Endothelial cell of umbilical vein (primary cell): ENCODE measurements around the gene TOMM5. TPM values are rescaled to one million over a fixed set of nuclear protein-coding genes. Genes with fewer than 3 reads are reported as not detected.

ENCODE experiments used
- BruUV-seq: library from RNA; stranded (reverse); fragments of 400-500 nt; replicated peaks from 2 replicates; lab custom pipeline; 2021; lab: Mats Ljungman, UMichigan
- CTCF ChIA-PET: fragments of 300-600, 350-600 bp; sonication (Branson Sonifier 250); formaldehyde crosslinking; loops from one replicate; lab custom pipeline; 2021; ENCODE audit warnings: antibody characterized with exemption, inconsistent platforms; lab: Charles Lee
- POLR2A ChIA-PET: fragments of 300-600, 350-600 bp; sonication (Branson Sonifier 250); formaldehyde crosslinking; loops from one replicate; lab custom pipeline; 2021; ENCODE audit warnings: antibody characterized with exemption, inconsistent platforms; lab: Charles Lee
- DNase-seq: peaks from one replicate; pipeline ENCODE4 v3.0.0-alpha.2; 2011; ENCODE audit warnings: low read depth, low spot score
- FAIRE-seq: peaks from 2 replicates; lab custom pipeline; 2011; peaks lifted over from hg19 to GRCh38; lab: Jason Lieb, UNC
- H2AFZ ChIP-seq: 2 replicates; pipeline ENCODE4 v1.6.0; 2012; ENCODE audit warnings: low read depth, low read length, control low read depth, inconsistent platforms
- H3K27ac ChIP-seq: 2 replicates; pipeline ENCODE4 v1.5.1; 2011; ENCODE audit warnings: low read depth, mild to moderate bottlenecking, control low read depth, low read length, moderate library complexity; ENCODE audit not compliant: insufficient read depth
- H3K27me3 ChIP-seq, 2 experiments: 2 replicates each; pipeline versions ENCODE4 v1.6.0 to v1.6.1; 2011; ENCODE audit warnings: low read length in 2 of 2, mixed read lengths in 1 of 2; ENCODE audit not compliant: control insufficient read depth in 2 of 2, insufficient read depth in 2 of 2
- H3K36me3 ChIP-seq, 2 experiments: 2 replicates in 1 of 2; 3 replicates in 1 of 2; pipeline ENCODE4 v1.5.1; 2011; ENCODE audit warnings: low read length in 2 of 2, mild to moderate bottlenecking in 1 of 2, moderate library complexity in 1 of 2; ENCODE audit not compliant: control insufficient read depth in 2 of 2, insufficient read depth in 2 of 2; ENCODE audit errors: extremely low read depth in 1 of 2
- H3K4me1 ChIP-seq: 3 replicates; pipeline ENCODE4 v1.5.1; 2011; ENCODE audit warnings: mild to moderate bottlenecking, low read length; ENCODE audit not compliant: control insufficient read depth, insufficient read depth; ENCODE audit errors: extremely low read depth
- H3K4me2 ChIP-seq: 2 replicates; pipeline ENCODE4 v1.6.1; 2011; ENCODE audit warnings: low read length, control low read depth, mixed read lengths; ENCODE audit not compliant: insufficient read depth
- H3K4me3 ChIP-seq, 3 experiments: fragments of 200-600 bp in 1 of 3; sonication (generic), shearing (Covaris generic) in 1 of 3; replicated peaks in 1 of 3; 2 replicates each; pipeline ENCODE4 v1.5.1; 2011 to 2016; ENCODE audit warnings: control low read depth in 3 of 3, low read length in 3 of 3, mild to moderate bottlenecking in 2 of 3, inconsistent platforms in 1 of 3, low read depth in 1 of 3, moderate library complexity in 1 of 3; ENCODE audit not compliant: insufficient read depth in 1 of 3
- H3K79me2 ChIP-seq: 2 replicates; pipeline ENCODE4 v1.6.0; 2012; ENCODE audit warnings: low read length, inconsistent platforms; ENCODE audit not compliant: control insufficient read depth, insufficient read depth
- H3K9ac ChIP-seq: replicated peaks from 2 replicates; pipeline ENCODE3; 2011; ENCODE audit warnings: low read length, control low read depth; ENCODE audit not compliant: insufficient read depth; ENCODE audit errors: extremely low read depth
- H3K9me1 ChIP-seq: replicated peaks from 3 replicates; pipeline ENCODE4 v1.6.0; 2011; ENCODE audit warnings: mild to moderate bottlenecking, low read length; ENCODE audit not compliant: control insufficient read depth, insufficient read depth; ENCODE audit errors: extremely low read depth
- H3K9me3 ChIP-seq: replicated peaks from 2 replicates; pipeline ENCODE4 v1.5.1; 2012; ENCODE audit warnings: low read length, inconsistent platforms; ENCODE audit not compliant: control insufficient read depth, insufficient read depth
- H4K20me1 ChIP-seq: replicated peaks from 2 replicates; pipeline ENCODE3; 2011; ENCODE audit warnings: mild to moderate bottlenecking, low read length; ENCODE audit not compliant: control insufficient read depth, insufficient read depth; ENCODE audit errors: extremely low read depth
- EZH2 ChIP-seq: IDR thresholded peaks from 2 replicates; pipeline ENCODE4 v1.6.1; 2012; ENCODE audit warnings: borderline replicate concordance, low read depth, mild to moderate bottlenecking, moderate library complexity, low read length, inconsistent platforms; ENCODE audit not compliant: severe bottlenecking
- FOS ChIP-seq: IDR thresholded peaks from 2 replicates; pipeline ENCODE4 v1.6.1; 2011; ENCODE audit warnings: mild to moderate bottlenecking, low read length, moderate library complexity, borderline replicate concordance; ENCODE audit not compliant: insufficient read depth
- GATA2 ChIP-seq: IDR thresholded peaks from 2 replicates; pipeline ENCODE4 v1.7.0; 2011; ENCODE audit warnings: low read depth, mild to moderate bottlenecking, moderate library complexity, mixed read lengths, low read length; ENCODE audit not compliant: insufficient read length, insufficient read depth
- JUN ChIP-seq: IDR thresholded peaks from 2 replicates; pipeline ENCODE4 v1.6.1; 2011; ENCODE audit warnings: borderline replicate concordance, low read depth; ENCODE audit not compliant: insufficient read length, insufficient read depth
- MYC ChIP-seq: IDR thresholded peaks from one replicate; pipeline ENCODE4 v1.6.1; 2011; ENCODE audit warnings: mild to moderate bottlenecking, low read depth, low read length
- POLR2A ChIP-seq: IDR thresholded peaks from 2 replicates; pipeline ENCODE4 v1.6.1; 2012; ENCODE audit warnings: low read depth, mild to moderate bottlenecking, control low read depth, low read length
- POLR2AphosphoS5 ChIP-seq: IDR thresholded peaks from 2 replicates; pipeline ENCODE4 v1.6.1; 2012; ENCODE audit warnings: low read depth, mild to moderate bottlenecking, control low read depth, low read length, moderate library complexity; ENCODE audit not compliant: insufficient read depth
- dilution Hi-C: fragments of 300-500 bp; cut with MboI; formaldehyde crosslinking; loops from one replicate; pipeline ENCODE4 v1.15.0; 2019; ENCODE audit warnings: low sequenced_read_pairs; ENCODE audit not compliant: extremely low pct_ligation_motif_present
- intact Hi-C: fragments of 100-400 bp; cut with micrococcal nuclease; formaldehyde crosslinking; loops from one replicate; pipeline ENCODE4 v1.10.0; 2022
- polyA plus RNA-seq, 4 experiments: library from polyadenylated mRNA; depleted of rRNA in 3 of 4; stranded (reverse) in 3 of 4; unstranded in 1 of 4; fragments of >200 nt; gene quantifications; 2 replicates each; pipeline versions ENCODE4 v1.2.1 to v1.2.3, GENCODE V29; 2011 to 2012; ENCODE audit warnings: missing spikeins in 1 of 4
- total RNA-seq: library from RNA; stranded (reverse); gene quantifications from 2 replicates; pipeline ENCODE4 v1.2.3, GENCODE V29; 2021
- TF ChIP-seq, protein P1 (sequence below), 2 donors: IDR thresholded peaks; 1 replicate in 1 of 2; 2 replicates in 1 of 2; pipeline ENCODE4 v1.5.1; 2011; ENCODE audit warnings: low read length in 2 of 2, mild to moderate bottlenecking in 2 of 2, moderate library complexity in 2 of 2, control low read depth in 1 of 2, inconsistent platforms in 1 of 2, low read depth in 1 of 2; ENCODE audit not compliant: insufficient read depth in 1 of 2; ENCODE audit errors: extremely low read depth in 1 of 2
- TF ChIP-seq, protein P2 (sequence below): IDR thresholded peaks from 2 replicates; pipeline ENCODE4 v1.6.1; 2011; ENCODE audit not compliant: insufficient read depth, insufficient read length

TOMM5 gene
- total and polyA plus RNA-seq, 2 donors (not counting 3 experiments of a cell fraction or from before 2014, with no cell fraction given) = 122 to 147 TPM

GRCh38 chr9:37542895-37543294 lies 49.5 kb downstream of the TOMM5 start:
- Histone ChIP-seq H3K9me3 (no peaks in the 10 kb centered on the region), H3K27me3 (no peaks in the 10 kb centered on the region), H3K27ac (no peak overlapping the region), H3K79me2 (no peaks in the 10 kb centered on the region), H3K9me1 (no peaks in the 10 kb centered on the region), H3K4me2 (no peak overlapping the region), H4K20me1 (no peaks in the 10 kb centered on the region), H3K9ac (no peak overlapping the region), H3K4me1 (no peaks in the 10 kb centered on the region), H3K4me3 (no peak overlapping the region), H2AFZ (no peak overlapping the region), H3K36me3 (peaks cover 2 to 16% of the 10 kb centered on the region in 2 experiments)
- TF ChIP-seq, protein P1, sequence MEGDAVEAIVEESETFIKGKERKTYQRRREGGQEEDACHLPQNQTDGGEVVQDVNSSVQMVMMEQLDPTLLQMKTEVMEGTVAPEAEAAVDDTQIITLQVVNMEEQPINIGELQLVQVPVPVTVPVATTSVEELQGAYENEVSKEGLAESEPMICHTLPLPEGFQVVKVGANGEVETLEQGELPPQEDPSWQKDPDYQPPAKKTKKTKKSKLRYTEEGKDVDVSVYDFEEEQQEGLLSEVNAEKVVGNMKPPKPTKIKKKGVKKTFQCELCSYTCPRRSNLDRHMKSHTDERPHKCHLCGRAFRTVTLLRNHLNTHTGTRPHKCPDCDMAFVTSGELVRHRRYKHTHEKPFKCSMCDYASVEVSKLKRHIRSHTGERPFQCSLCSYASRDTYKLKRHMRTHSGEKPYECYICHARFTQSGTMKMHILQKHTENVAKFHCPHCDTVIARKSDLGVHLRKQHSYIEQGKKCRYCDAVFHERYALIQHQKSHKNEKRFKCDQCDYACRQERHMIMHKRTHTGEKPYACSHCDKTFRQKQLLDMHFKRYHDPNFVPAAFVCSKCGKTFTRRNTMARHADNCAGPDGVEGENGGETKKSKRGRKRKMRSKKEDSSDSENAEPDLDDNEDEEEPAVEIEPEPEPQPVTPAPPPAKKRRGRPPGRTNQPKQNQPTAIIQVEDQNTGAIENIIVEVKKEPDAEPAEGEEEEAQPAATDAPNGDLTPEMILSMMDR (IDR thresholded peaks at IDR 0.05; ENCODE audit: extremely low read depth in 1 of 2, insufficient read depth in 1 of 2, low read depth in 1 of 2, low read length in 2 of 2) = no peak
- TF ChIP-seq JUN = no peak
- TF ChIP-seq GATA2 = no peak
- no peak for TF ChIP-seq MYC
- TF ChIP-seq EZH2 = no peak
- CTCF ChIA-PET = no interaction called here
- intact Hi-C loops = no loop called here
- dilution Hi-C loops = no loop called here
- BruUV-seq = no TSS peak
- POLR2A ChIA-PET = no interaction called here
- FAIRE-seq = no peak
- DNase-seq = no peak

GRCh38 chr9:37542488-37542887 lies 49.9 kb downstream of the TOMM5 start:
- Histone ChIP-seq H3K27me3 (no peaks in the 10 kb centered on the region), H3K79me2 (no peaks in the 10 kb centered on the region), H3K9me3 (no peaks in the 10 kb centered on the region), H2AFZ (no peak overlapping the region), H3K4me2 (no peak overlapping the region), H3K9ac (no peak overlapping the region), H4K20me1 (no peaks in the 10 kb centered on the region), H3K27ac (no peak overlapping the region), H3K9me1 (no peaks in the 10 kb centered on the region), H3K4me3 (no peak overlapping the region), H3K36me3 (peaks cover 2 to 17% of the 10 kb centered on the region in 2 experiments), H3K4me1 (no peaks in the 10 kb centered on the region)
- no peak for DNase-seq
- ChIA-PET CTCF (no interaction called here), POLR2A (no interaction called here)
- dilution Hi-C loops (no loop called here), intact Hi-C loops (no loop called here)
- TF ChIP-seq, protein P1 (IDR thresholded peaks at IDR 0.05; ENCODE audit: extremely low read depth in 1 of 2, insufficient read depth in 1 of 2, low read depth in 1 of 2, low read length in 2 of 2) = no peak
- TF ChIP-seq GATA2 (no peak), MYC (no peak), JUN (no peak), POLR2AphosphoS5 (no peak), FOS (no peak), EZH2 (no peak), POLR2A (no peak)
- TF ChIP-seq, protein P2, sequence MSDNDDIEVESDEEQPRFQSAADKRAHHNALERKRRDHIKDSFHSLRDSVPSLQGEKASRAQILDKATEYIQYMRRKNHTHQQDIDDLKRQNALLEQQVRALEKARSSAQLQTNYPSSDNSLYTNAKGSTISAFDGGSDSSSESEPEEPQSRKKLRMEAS = no peak
- FAIRE-seq = no peak
- no TSS peak for BruUV-seq
